Measurements from ENCODE around the gene COL23A1. TPM values are rescaled to one million over a fixed set of nuclear protein-coding genes. Genes with fewer than 3 reads are reported as not detected.

The COL23A1 gene
- total and polyA plus RNA-seq, 2 of the 8 experiments (the other 6 are each of a cell fraction or from before 2014, with no cell fraction given), result 3.1 to 4.7 TPM

DNA sequence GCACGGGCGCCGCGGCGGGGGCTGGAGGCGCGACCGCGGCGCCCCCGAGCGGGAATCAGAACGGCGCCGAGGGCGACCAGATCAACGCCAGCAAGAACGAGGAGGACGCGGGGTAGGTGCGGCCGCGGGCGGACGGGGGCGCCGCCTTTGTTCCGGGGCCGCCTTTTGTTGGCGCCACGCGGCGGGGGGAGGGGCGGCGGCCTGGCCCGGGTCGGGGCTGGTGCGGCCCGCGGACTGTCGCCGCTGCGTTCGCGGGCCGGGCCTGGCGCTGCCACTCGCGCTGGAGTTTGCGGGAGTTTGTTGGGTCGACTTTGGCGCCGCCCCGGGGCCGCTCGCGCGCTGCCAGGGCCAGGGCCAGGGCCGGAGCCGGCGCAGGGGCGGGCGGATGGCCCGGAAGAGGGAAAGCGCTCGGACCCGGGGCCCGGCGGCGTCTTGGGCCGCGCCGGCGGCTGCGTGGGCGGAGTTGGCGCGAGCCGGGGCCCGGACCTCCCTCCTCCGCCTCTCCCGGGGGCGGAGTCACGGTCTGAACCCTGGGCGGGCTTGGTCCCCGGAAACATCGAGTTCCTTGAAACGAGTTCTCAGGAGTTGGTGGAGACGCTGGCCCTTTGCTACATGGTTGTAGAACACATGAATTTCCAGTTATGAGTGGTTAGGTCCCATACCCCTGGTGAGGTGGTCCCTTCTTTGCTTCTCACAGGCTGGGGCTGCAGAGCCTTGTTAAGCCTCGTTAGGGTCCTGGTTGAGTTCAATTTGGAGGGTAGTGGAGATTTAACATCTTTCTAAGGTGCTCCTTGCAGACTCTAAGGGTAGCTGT, 385.1 kb downstream of the COL23A1 start (continued):
- TF ChIP-seq, protein P1, sequence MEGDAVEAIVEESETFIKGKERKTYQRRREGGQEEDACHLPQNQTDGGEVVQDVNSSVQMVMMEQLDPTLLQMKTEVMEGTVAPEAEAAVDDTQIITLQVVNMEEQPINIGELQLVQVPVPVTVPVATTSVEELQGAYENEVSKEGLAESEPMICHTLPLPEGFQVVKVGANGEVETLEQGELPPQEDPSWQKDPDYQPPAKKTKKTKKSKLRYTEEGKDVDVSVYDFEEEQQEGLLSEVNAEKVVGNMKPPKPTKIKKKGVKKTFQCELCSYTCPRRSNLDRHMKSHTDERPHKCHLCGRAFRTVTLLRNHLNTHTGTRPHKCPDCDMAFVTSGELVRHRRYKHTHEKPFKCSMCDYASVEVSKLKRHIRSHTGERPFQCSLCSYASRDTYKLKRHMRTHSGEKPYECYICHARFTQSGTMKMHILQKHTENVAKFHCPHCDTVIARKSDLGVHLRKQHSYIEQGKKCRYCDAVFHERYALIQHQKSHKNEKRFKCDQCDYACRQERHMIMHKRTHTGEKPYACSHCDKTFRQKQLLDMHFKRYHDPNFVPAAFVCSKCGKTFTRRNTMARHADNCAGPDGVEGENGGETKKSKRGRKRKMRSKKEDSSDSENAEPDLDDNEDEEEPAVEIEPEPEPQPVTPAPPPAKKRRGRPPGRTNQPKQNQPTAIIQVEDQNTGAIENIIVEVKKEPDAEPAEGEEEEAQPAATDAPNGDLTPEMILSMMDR (IDR thresholded peaks at IDR 0.05; ENCODE audit: control extremely low read depth in 1 of 3, insufficient read depth in 1 of 3, low read depth in 1 of 3, low read length in 3 of 3), result no peak
- no peak; a peak in 1 of 4 replicates for TF ChIP-seq SIN3A (conservative IDR thresholded peaks at IDR 0.05 in 1 of 2, IDR thresholded peaks at IDR 0.05 in 1 of 2; ENCODE audit: low read depth in 1 of 2, low read length in 2 of 2)
- no peak for TF ChIP-seq JUND (IDR thresholded peaks at IDR 0.05; ENCODE audit: low read length)
- TF ChIP-seq POLR2A (IDR thresholded peaks at IDR 0.05; ENCODE audit: control extremely low read depth in 1 of 2, low read depth in 2 of 2, low read length in 2 of 2), result peak; percentile 35 to 36; a peak in 2 of 3 replicates
- TF ChIP-seq SIX5 (IDR thresholded peaks at IDR 0.05; ENCODE audit: low read depth, low read length), result no peak

All from H1 (cell line).